ENCODE results near the gene C6orf47.

C6orf47 gene

DNA sequence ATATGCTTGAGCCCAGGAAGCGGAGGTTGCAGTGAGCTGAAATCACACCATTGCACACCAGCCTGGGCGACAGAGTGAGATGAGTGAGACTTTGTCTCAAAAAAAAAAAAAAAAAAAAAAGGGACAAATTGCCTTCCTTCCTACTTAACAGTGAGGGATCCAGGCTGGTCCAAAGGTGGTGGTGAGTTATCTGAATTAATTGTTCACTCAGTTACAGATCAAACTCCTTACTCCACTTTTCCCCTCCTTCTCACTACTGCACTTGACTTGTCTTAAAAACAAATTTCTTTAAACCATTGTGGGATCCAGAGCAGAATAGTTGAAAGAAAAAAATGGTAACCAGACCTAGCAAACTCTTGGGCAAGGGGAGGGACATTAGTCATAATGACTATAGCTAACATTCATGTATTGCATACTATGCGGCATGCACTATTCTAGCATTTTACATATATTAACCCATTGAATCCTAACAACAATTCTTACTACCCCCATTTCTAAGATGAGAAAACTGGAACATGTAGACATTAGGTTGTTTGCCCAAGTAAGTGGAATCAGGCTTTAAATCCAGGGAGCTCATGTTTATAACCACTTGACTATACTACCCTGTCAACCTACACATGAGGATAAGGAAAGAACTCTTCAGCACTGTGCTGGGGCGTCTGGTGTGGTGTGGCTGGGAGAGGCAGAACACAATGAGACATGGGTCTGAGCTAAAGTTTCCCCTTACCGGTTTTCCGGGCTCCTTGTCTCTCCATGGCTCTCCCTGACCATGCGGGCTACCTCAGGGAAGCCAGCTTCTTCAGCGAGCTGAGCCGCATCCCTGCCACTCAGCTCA, 2.8 kb upstream of the C6orf47 start:
- DNase-seq (ENCODE audit: extremely low read depth, low read depth) = no peak
- TF ChIP-seq, protein P1, sequence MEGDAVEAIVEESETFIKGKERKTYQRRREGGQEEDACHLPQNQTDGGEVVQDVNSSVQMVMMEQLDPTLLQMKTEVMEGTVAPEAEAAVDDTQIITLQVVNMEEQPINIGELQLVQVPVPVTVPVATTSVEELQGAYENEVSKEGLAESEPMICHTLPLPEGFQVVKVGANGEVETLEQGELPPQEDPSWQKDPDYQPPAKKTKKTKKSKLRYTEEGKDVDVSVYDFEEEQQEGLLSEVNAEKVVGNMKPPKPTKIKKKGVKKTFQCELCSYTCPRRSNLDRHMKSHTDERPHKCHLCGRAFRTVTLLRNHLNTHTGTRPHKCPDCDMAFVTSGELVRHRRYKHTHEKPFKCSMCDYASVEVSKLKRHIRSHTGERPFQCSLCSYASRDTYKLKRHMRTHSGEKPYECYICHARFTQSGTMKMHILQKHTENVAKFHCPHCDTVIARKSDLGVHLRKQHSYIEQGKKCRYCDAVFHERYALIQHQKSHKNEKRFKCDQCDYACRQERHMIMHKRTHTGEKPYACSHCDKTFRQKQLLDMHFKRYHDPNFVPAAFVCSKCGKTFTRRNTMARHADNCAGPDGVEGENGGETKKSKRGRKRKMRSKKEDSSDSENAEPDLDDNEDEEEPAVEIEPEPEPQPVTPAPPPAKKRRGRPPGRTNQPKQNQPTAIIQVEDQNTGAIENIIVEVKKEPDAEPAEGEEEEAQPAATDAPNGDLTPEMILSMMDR (IDR thresholded peaks at IDR 0.05; ENCODE audit: low read depth, low read length) = no peak

DNA sequence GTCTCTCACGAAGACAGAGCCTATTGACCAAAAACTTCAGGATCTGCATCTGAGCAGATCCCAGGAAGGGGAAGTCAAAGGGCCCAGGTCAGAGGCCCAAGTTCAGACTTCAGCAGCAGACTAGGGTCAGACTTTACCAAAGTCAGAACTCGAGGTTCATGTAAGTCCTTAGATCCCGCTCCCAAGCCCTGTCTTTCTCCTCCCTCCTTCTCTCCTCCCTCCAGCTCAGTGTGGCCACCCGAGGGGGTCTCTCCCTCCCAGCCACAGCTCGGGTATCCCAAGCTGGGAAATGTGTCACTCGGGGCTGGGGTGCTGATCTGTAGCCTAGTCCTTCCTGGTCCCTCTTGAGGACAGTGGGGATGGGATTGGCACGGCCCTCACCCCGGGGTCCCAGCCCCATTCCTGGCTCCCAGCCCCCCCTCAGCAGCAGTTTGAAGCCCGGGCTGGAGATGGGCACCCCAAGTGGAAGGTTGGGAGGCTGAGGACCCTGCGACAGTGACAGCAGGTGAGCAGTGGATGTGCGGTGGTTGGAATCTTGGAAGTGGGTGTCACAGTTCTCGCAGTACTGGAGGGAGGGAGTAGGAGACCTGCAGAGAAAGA, 1.6 kb upstream of the C6orf47 start:
- DNase-seq (ENCODE audit: extremely low read depth, low read depth) = no peak
- TF ChIP-seq, protein P1 (IDR thresholded peaks at IDR 0.05; ENCODE audit: low read depth, low read length) = no peak

- TF ChIP-seq, protein P1 (IDR thresholded peaks at IDR 0.05; ENCODE audit: low read depth, low read length) = no peak
- no peak for DNase-seq (ENCODE audit: extremely low read depth, low read depth)
These were observed 915 bp upstream of the C6orf47 start for GRCh38 chr6:31661262-31662123.

DNA sequence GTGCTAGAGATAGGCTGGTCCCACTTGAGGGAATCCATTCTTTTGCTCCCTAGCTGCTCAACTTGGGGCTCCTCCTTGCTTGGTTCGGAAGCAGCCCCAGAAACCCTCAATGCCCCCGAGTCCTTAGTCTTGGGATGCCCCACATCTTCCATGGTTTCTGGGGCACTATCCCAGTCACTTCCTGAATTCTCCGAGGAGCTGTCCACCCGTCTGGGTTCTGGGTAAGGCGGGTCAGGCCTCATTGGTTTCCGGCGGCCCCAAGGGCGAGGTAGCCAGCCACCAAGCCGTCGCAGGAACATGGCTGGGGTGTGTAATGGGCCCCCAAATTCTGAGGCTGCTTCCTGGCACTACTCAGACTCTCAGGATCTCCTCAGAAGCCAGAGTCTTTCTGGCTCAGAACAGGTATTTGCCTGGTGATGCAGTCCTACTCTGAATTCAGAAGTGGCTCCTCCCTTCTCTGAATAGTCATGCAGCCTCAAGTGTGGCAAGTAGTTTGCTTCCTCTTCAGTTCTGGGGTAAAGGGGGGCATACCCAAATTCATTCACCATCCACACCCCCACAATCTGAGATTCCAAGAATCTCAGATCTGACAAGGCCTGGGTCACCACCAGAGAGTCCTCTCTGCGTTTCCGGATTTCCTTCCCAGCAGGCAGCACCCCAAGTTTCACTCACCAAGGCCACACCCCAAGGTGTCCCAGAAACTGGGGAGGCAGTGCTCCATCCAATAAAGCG, 763 bp downstream of the C6orf47 start:
- no peak for DNase-seq (ENCODE audit: extremely low read depth, low read depth)
- TF ChIP-seq, protein P1 (IDR thresholded peaks at IDR 0.05; ENCODE audit: low read depth, low read length) = no peak

GRCh38 chr6:31658983-31659648, 1.5 kb downstream of the C6orf47 start:
- TF ChIP-seq, protein P1 (IDR thresholded peaks at IDR 0.05; ENCODE audit: low read depth, low read length) = no peak
- no peak for DNase-seq (ENCODE audit: extremely low read depth, low read depth)

GRCh38 chr6:31658158-31658688, 2.4 kb downstream of the C6orf47 start:
- TF ChIP-seq, protein P1 (IDR thresholded peaks at IDR 0.05; ENCODE audit: low read depth, low read length) = no peak
- no peak for DNase-seq (ENCODE audit: extremely low read depth, low read depth)

Measured in AG09319 (cell line).